Tibial nerve (tissue), 4 donors: ENCODE measurements around the gene PPTC7. TPM values are rescaled to one million over a fixed set of nuclear protein-coding genes. Genes with fewer than 3 reads are reported as not detected.
"Not testable (repeated sequence)": the region's sequence is repeated elsewhere in the genome, so short reads cannot be mapped to it uniquely, and the experiment has no call there.

Experiments
- DNase-seq, 2 donors: peaks; one replicate each; pipeline ENCODE4 v3.0.0-alpha.2; 2019; ENCODE audit warnings: low spot score in 2 of 2
- H3K27ac ChIP-seq, 4 donors: fragments of 200-600 bp; sonication (generic) in 3 of 4; one replicate each; pipeline ENCODE4 v1.5.1; 2017 to 2019; ENCODE audit warnings: mild to moderate bottlenecking in 1 of 4
- H3K27me3 ChIP-seq, 2 donors: fragments of 200-600 bp; sonication (generic) in 1 of 2; one replicate each; pipeline versions ENCODE4 v1.5.1 to v1.6.0; 2017 to 2019
- H3K36me3 ChIP-seq, 3 donors: fragments of 200-600 bp; sonication (generic); one replicate each; pipeline ENCODE4 v1.5.1; 2018 to 2019
- H3K4me1 ChIP-seq, 4 donors: fragments of 200-600 bp; sonication (generic) in 3 of 4; one replicate each; pipeline ENCODE4 v1.5.1; 2017 to 2019
- H3K4me3 ChIP-seq, 4 donors: fragments of 200-600 bp; sonication (generic) in 3 of 4; one replicate each; pipeline ENCODE4 v1.5.1; 2017 to 2019; ENCODE audit warnings: mild to moderate bottlenecking in 1 of 4, moderate library complexity in 1 of 4
- H3K9me3 ChIP-seq, 4 donors: fragments of 200-600 bp; sonication (generic) in 3 of 4; one replicate each; pipeline ENCODE4 v1.5.1; 2017 to 2019
- CTCF ChIP-seq, 5 experiments: fragments of 200-600 bp in 3 of 5; fragments of 450-650 bp in 2 of 5; sonication (generic) in 3 of 5; IDR thresholded peaks; one replicate each; pipeline ENCODE4 v1.5.1; 2016 to 2019; ENCODE audit warnings: antibody characterized with exemption in 5 of 5, mild to moderate bottlenecking in 3 of 5, moderate library complexity in 2 of 5
- EP300 ChIP-seq, 2 donors: sonication (generic); formaldehyde crosslinking; IDR thresholded peaks; one replicate each; pipeline ENCODE4 v1.6.1; 2017; ENCODE audit warnings: antibody characterized with exemption in 2 of 2, mild to moderate bottlenecking in 1 of 2
- POLR2A ChIP-seq, 2 donors: fragments of 450-650 bp; IDR thresholded peaks; one replicate each; pipeline ENCODE4 v1.6.1; 2017; ENCODE audit warnings: antibody characterized with exemption in 2 of 2, mild to moderate bottlenecking in 2 of 2, moderate library complexity in 2 of 2
- WGBS, 2 donors: methylation state at CpG; one replicate each; pipeline ENCODE4 v1.1.5; 2018; 5-methylcytosine and 5-hydroxymethylcytosine counted together
- total RNA-seq, 4 donors: library from RNA; depleted of rRNA; stranded (reverse); fragments of >200 nt; gene quantifications; one replicate each; pipeline ENCODE4 v1.1.0, GENCODE V29; 2016

Gene PPTC7
- total RNA-seq, 4 donors from 2014 or later: 21.6 to 23.6 (median 23.1) TPM

- Histone ChIP-seq H3K27ac (peak overlapping the region in 2 of 4 donors; percentile 55 to 71), H3K27me3 (no peaks in the 10 kb centered on the region), H3K9me3 (no peaks in the 10 kb centered on the region), H3K4me3 (no peak overlapping the region), H3K4me1 (peaks cover 0 to 72% (median 42%) of the 10 kb centered on the region in 4 donors), H3K36me3 (no peaks in the 10 kb centered on the region)
- no peak for DNase-seq
- TF ChIP-seq EP300 (IDR thresholded peaks at IDR 0.05) (peak in 1 of 2 donors; percentile 36), CTCF (IDR thresholded peaks at IDR 0.05) (no peak)
These were observed 19.2 kb downstream of the PPTC7 start for GRCh38 chr12:110563702-110564470.

- not testable (repeated sequence) for H3K36me3 ChIP-seq, DNase-seq, H3K27me3 ChIP-seq, H3K4me3 ChIP-seq, H3K9me3 ChIP-seq
- peaks cover 0 to 76% (median 42%) of the 10 kb centered on the region in 4 donors for H3K4me1 ChIP-seq
- peak overlapping the region in 1 of 4 donors; percentile 58 for H3K27ac ChIP-seq
- WGBS, 2 donors: 80 to 85% methylated on average over 5 of the region's 5 CpGs
These were observed 20.7 kb downstream of the PPTC7 start for GRCh38 chr12:110562386-110562785.

- H3K27ac ChIP-seq: peak overlapping the region in 1 of 4 donors; percentile 53
These were observed 21.5 kb downstream of the PPTC7 start for GRCh38 chr12:110561471-110562201.

GRCh38 chr12:110560946-110561345, 22.2 kb downstream of the PPTC7 start:
- peaks cover 0 to 74% (median 40%) of the 10 kb centered on the region in 4 donors for H3K4me1 ChIP-seq
- H3K36me3 ChIP-seq: no peaks in the 10 kb centered on the region
- no peak for TF ChIP-seq EP300 (IDR thresholded peaks at IDR 0.05)
- TF ChIP-seq POLR2A (IDR thresholded peaks at IDR 0.05): no peak
- TF ChIP-seq CTCF (IDR thresholded peaks at IDR 0.05): no peak
- 43 to 58% methylated on average over 1 of the region's 1 CpG for WGBS, 2 donors
- peak overlapping the region in 1 of 4 donors; percentile 53 for H3K27ac ChIP-seq
- H3K27me3 ChIP-seq: no peaks in the 10 kb centered on the region
- H3K9me3 ChIP-seq: no peaks in the 10 kb centered on the region
- DNase-seq: no peak
- no peak overlapping the region for H3K4me3 ChIP-seq

More at GRCh38 chr12:110561471-110562201, 21.5 kb downstream of the PPTC7 start:
- TF ChIP-seq EP300 (IDR thresholded peaks at IDR 0.05): no peak
- no peak for TF ChIP-seq CTCF (IDR thresholded peaks at IDR 0.05)
- TF ChIP-seq POLR2A (IDR thresholded peaks at IDR 0.05): no peak
- H3K4me3 ChIP-seq: no peak overlapping the region
- no peaks in the 10 kb centered on the region for H3K27me3 ChIP-seq
- no peaks in the 10 kb centered on the region for H3K36me3 ChIP-seq
- H3K9me3 ChIP-seq: no peaks in the 10 kb centered on the region
- no peak for DNase-seq
- WGBS, 2 donors: 76 to 86% methylated on average over 15 of the region's 15 CpGs
- H3K4me1 ChIP-seq: peaks cover 0 to 74% (median 42%) of the 10 kb centered on the region in 4 donors

GRCh38 chr12:110560048-110560447, 23.1 kb downstream of the PPTC7 start:
- 95 to 97% methylated on average over 5 of the region's 5 CpGs for WGBS, 2 donors
- Histone ChIP-seq H3K36me3 (no peaks in the 10 kb centered on the region), H3K9me3 (no peaks in the 10 kb centered on the region), H3K27me3 (no peaks in the 10 kb centered on the region), H3K27ac (no peak overlapping the region), H3K4me1 (peaks cover 0 to 74% (median 40%) of the 10 kb centered on the region in 4 donors), H3K4me3 (no peak overlapping the region)
- no peak for DNase-seq
- TF ChIP-seq CTCF (IDR thresholded peaks at IDR 0.05) (no peak), EP300 (IDR thresholded peaks at IDR 0.05) (no peak), POLR2A (IDR thresholded peaks at IDR 0.05) (no peak)

- H3K4me3 ChIP-seq, H3K27ac ChIP-seq, H3K36me3 ChIP-seq, DNase-seq, H3K9me3 ChIP-seq, H3K27me3 ChIP-seq: not testable (repeated sequence)
- H3K4me1 ChIP-seq: peaks cover 0 to 74% (median 33%) of the 10 kb centered on the region in 4 donors
- WGBS, 2 donors: 86 to 87% methylated on average over 2 of the region's 2 CpGs
These were observed 24.2 kb downstream of the PPTC7 start for GRCh38 chr12:110558945-110559344.
